HG02763 (cell line): ENCODE data around the gene IL36G.

Experiments
- ATAC-seq: cut with Tn5 transposase; IDR thresholded peaks from one replicate; pipeline ENCODE4 v1.9.1; 2021; ENCODE audit warnings: mild to moderate bottlenecking, moderate library complexity; ENCODE audit not compliant: unreplicated experiment

IL36G gene

DNA sequence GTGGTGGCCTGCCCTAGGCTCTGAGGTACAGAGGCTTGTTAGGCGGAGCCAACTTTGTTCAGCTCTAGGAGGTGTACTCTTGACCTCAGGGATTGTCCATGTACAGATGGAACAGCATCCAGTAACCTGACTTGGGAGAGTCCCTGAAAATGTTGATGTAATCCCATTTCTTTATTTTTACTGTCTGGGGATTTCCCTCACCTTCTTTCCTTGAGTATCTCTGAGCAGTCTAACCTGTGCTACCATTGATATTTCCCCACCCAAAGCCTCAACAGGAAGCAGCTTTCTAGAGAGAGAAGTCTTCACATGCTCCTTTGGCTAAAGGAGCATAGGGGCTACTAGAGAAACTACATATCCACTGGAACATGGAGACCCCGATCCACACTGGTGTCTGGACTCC is 37.8 kb downstream of the IL36G start:
- no peak for ATAC-seq

- no peak for ATAC-seq
Observed at GRCh38 chr2:113018509-113018908, 40.7 kb downstream of the IL36G start.

- ATAC-seq: no peak
Observed at GRCh38 chr2:113021312-113021711, 43.5 kb downstream of the IL36G start.

DNA sequence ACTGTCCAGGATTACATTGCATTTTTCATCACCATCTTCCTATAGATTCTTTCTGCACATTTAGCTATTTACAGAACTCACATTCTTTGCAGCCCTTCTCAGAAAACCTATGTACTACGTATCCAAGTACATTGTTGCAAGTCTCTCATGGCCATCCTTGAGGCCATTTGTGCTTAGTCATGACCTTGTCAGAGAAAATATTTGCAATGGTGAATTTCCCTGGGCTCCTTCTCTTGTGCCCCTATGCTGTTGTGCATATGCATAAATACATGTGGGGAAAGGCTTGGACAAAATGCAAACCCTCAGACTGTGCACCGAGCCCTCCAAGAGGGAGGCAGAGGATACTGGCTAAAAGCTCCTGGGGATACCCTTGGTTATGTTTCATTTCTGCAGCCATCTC is 47.0 kb downstream of the IL36G start:
- no peak for ATAC-seq

DNA sequence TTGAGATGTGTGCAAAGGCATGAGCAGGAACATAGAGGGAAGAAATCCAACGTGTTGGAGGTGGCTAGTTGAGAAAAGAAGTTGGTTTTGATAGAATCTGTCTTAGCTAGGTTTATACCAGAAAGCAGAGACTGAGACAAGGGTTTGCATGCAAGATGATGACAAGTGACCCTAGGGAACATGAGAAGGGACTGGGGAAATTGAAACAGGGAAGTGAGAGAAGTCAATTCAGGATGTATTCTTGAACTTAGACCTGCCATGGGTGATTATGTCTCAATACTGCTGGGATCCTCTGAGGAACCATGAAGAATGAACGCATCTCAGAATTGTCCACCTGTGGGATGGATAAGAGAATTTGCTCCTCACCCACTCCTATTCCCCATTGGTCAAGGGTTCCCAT is 47.9 kb downstream of the IL36G start:
- no peak for ATAC-seq

GRCh38 chr2:113027691-113028090 is 49.9 kb downstream of the IL36G start:
- no peak for ATAC-seq

GRCh38 chr2:113028112-113028511 is 50.3 kb downstream of the IL36G start:
- no peak for ATAC-seq

DNA sequence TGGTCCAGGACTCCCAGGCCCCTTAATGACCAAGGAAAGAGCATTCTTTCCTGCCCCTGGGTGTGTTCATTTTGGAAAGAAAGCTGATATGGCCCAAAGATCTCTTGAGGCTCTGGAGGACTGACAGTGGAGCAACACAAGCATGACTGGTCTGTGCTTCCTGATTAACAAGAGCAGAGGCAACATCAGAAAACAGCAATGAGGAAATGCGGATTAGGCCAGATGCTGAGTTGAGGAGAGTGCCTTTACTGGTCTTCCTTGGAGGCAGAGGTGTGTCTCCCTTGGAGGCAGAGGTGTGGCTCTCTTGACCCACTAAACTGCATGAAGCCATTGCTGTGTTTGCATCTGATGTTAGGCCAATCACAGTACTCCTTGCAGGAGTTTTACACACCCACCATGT is 54.9 kb downstream of the IL36G start:
- no peak for ATAC-seq

GRCh38 chr2:113034016-113034415 is 56.2 kb downstream of the IL36G start:
- no peak for ATAC-seq
